GM10248 (cell line): Measurements from ENCODE around the gene CAPRIN1.

Source experiments
- CTCF ChIA-PET: fragments of 300-600 bp; sonication (Branson Sonifier 250); formaldehyde crosslinking; extraction: SDS; loops from one replicate; lab custom pipeline; 2021; ENCODE audit warnings: antibody characterized with exemption; lab: Yijun Ruan, JAX
- POLR2A ChIA-PET: fragments of 350-650 bp; sonication (Branson Sonifier 250); formaldehyde crosslinking; extraction: SDS; loops from one replicate; lab custom pipeline; 2020; ENCODE audit warnings: antibody characterized with exemption; lab: Yijun Ruan, JAX
- DNase-seq: peaks from one replicate; pipeline ENCODE4 v3.0.0; 2012; ENCODE audit errors: extremely low spot score
- TF ChIP-seq, protein P1 (sequence below): IDR thresholded peaks from 2 replicates; pipeline ENCODE4 v1.5.1; 2012; ENCODE audit warnings: mild to moderate bottlenecking, low read depth; ENCODE audit errors: extremely low read depth, missing control alignments, control extremely low read depth

The CAPRIN1 gene

DNA sequence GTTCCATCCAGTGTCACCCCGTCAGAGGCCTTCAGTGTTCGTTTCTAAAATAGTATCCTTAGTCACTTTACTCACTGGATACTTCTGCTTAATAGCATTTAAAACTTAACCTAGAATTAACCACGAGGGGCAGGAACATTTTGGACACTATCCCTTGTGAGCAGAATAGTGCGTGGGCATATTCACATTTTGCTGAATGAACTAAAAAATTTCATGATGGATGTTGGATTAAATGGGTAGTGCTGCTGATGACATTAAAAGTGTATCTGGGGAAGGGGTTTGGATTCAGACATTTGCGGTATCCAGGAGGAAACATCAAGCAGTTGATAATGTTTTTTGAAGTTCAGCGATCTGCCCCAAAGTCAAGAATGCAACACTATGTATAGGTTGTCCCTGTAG lies 53.1 kb downstream of the CAPRIN1 start:
- TF ChIP-seq, protein P1, sequence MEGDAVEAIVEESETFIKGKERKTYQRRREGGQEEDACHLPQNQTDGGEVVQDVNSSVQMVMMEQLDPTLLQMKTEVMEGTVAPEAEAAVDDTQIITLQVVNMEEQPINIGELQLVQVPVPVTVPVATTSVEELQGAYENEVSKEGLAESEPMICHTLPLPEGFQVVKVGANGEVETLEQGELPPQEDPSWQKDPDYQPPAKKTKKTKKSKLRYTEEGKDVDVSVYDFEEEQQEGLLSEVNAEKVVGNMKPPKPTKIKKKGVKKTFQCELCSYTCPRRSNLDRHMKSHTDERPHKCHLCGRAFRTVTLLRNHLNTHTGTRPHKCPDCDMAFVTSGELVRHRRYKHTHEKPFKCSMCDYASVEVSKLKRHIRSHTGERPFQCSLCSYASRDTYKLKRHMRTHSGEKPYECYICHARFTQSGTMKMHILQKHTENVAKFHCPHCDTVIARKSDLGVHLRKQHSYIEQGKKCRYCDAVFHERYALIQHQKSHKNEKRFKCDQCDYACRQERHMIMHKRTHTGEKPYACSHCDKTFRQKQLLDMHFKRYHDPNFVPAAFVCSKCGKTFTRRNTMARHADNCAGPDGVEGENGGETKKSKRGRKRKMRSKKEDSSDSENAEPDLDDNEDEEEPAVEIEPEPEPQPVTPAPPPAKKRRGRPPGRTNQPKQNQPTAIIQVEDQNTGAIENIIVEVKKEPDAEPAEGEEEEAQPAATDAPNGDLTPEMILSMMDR: no peak
- DNase-seq: no peak
- POLR2A ChIA-PET: interaction anchor here (1.0 kb wide), 1 partner anchor 17 kb away, joined by 3 read pairs; no protein-coding TSS in a partner anchor
- CTCF ChIA-PET: interaction anchor here (0.7 to 1.1 kb wide), 2 partner anchors 35 to 108 kb away, joined by 3 to 4 read pairs; no protein-coding TSS in a partner anchor

DNA sequence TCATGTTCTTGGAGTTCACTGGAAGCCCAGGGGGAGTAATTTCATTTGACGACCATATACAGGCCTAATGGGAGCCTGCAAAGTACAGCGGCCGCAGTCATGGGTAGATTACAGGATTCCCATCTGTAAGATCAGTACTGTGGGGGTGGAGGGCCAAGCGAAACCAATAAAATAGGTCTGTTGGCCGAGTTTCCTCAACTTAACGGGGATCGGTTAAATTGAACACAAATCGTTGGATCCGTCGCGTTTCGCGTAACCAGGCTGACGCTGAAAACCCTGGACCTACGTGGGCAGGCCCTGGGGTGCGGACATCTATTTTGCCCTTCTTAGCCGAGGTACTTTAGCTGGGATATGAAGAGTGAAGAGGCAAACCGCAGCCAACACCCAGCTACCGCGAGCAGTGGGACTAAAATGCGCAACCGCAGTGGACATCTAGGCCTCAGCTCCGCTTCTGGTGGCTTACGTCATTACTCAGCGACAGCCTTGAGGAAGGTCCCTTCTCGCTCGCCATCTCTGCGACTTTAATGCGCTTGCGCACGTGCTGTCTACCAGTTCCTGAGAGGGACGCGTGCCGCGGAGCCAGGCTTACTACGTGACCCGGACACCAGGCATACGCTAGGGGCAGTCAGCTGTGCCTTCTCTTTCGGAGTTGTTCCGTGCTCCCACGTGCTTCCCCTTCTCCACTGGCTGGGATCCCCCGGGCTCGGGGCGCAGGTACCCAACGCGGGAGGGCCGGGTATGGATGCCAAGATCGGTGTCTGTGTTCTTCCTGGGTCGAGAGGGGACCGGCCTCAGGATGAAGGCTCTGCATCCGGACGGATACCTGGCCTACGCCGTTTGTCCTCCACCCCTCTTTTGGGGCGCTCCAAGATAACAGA lies 53.8 kb downstream of the CAPRIN1 start, which contains the start of gene NAT10:
TSS of gene NAT10 (plus strand) at position 551 of the 878 bp plus-strand sequence. CDS start 2,597 bp downstream, outside the sequence.
- POLR2A ChIA-PET: interaction anchor here (0.6 to 1.6 kb wide), 5 partner anchors 18 to 54 kb away, joined by 3 read pairs; partner anchors contain the start of gene CAPRIN1
- DNase-seq: peak; percentile 93
- CTCF ChIA-PET: interaction anchor here (0.7 to 1.4 kb wide), 7 partner anchors 10 to 110 kb away, joined by 3 to 4 read pairs (median 3); no protein-coding TSS in a partner anchor
- TF ChIP-seq, protein P1: no peak

DNA sequence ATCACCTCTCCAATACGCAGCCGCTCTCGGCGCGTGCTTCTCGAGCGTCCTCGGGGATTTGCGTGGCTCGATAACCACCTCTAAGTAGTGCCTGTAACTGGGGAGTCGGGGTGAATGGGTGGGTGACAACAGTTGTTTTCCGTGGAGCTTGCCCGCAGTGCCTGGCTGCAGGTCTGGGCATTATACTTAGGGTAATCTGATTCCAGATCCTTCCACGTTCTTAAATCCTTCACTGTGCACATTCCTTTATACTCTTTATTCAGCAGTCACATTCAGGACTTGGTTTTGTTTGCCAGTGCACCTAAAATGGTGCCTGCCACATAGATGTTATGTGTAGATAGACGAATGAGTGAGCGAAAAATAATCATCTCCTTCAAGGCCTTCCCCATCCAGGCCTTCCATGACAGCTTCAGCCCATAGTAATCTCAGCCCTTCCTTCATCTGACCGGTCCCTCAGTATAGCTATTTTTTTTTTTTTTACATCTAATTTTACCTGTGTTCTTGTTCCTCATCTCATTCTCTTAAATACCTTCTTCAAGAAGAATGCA lies 54.5 kb downstream of the CAPRIN1 start:
- ChIA-PET CTCF (interaction anchor here (0.7 to 1.4 kb wide), 8 partner anchors 10 to 253 kb away, joined by 3 to 4 read pairs (median 3); no protein-coding TSS in a partner anchor), POLR2A (interaction anchor here (0.6 to 1.6 kb wide), 4 partner anchors 18 to 55 kb away, joined by 3 read pairs; partner anchors contain the start of gene CAPRIN1)
- DNase-seq: no peak
- TF ChIP-seq, protein P1: no peak

DNA sequence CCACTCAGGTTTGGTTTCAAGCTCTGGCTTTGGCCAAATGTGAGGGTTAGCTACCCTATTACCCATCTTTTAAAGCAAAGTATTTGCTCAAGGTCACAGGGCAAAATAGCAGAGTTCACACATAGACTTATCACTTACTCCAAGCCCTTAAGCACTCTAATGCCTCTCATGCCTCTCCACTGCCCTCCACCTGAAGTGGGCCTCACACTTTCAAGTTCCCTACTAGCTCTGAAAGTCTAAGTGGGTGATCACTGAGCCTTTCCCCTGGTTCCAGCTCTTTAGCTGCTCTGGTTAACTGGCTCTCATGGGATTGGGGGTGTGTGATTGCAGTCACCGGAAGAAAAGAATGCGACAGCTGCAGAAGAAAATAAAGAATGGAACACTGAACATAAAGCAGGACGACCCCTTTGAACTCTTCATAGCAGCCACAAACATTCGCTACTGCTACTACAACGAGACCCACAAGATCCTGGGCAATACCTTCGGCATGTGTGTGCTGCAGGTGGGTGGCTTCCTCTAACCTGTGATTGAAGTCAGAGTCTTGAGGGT lies 60.3 kb downstream of the CAPRIN1 start:
- DNase-seq: no peak
- CTCF ChIA-PET: interaction anchor here (1.4 kb wide), 1 partner anchor 9 kb away, joined by 3 read pairs; no protein-coding TSS in a partner anchor
- TF ChIP-seq, protein P1: no peak
- POLR2A ChIA-PET: no interaction called here

DNA sequence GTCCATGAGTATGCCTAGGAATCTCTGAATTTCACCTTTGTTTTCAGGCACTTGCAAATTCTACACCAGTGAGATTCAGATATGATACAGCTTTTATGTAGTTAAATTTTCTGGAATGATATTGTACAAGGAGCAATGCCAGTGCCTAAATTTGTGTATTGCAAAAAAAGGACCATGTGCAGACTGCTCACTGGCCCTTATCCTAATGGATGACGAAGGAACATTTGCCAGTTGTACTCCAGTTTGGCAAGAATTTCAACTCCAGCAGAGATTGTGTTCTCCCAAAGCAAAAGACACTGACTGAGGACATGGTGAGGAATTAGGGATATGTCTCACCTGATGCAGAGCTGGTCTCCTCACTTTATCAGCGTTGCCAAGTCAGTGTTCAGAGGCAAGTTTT lies 62.5 kb downstream of the CAPRIN1 start:
- TF ChIP-seq, protein P1: no peak
- DNase-seq: no peak
- CTCF ChIA-PET: interaction anchor here (1.2 kb wide), 1 partner anchor 9 kb away, joined by 3 read pairs; no protein-coding TSS in a partner anchor
- POLR2A ChIA-PET: no interaction called here

DNA sequence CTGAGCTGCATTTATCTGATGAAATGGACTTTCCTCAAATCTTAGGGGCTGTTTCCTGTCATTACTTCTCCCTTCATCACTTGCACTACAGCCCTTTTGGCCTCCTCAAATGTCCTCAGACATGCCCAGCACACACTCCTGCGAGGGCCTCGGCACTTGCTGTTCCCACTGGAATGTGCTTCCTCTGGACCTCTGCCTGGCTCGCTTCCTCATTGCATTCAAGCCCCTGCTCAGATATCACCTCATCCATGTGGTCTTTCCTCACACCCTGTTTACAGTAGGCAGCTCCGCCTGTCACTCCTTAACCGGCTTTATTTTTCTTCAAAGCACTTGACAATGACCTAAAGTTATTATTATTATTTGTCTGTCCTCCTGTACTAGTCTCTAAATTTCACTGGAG lies 62.9 kb downstream of the CAPRIN1 start:
- TF ChIP-seq, protein P1: no peak
- ChIA-PET POLR2A (no interaction called here), CTCF (no interaction called here)
- no peak for DNase-seq
